Skeletal muscle tissue (tissue), 4 donors: Measurements from ENCODE around the gene GFPT1. TPM values are rescaled to one million over a fixed set of nuclear protein-coding genes. Genes with fewer than 3 reads are reported as not detected.

Experiments
- H3K27ac ChIP-seq: one replicate; pipeline ENCODE4 v1.7.0; 2013; ENCODE audit warnings: mild to moderate bottlenecking, low read depth, low read length, inconsistent platforms
- H3K27me3 ChIP-seq, 3 donors: one replicate each; pipeline ENCODE4 v1.7.0; 2013; ENCODE audit warnings: low read length in 3 of 3; ENCODE audit not compliant: control insufficient read depth in 3 of 3, insufficient read depth in 3 of 3
- H3K36me3 ChIP-seq, 3 donors: one replicate each; pipeline ENCODE4 v1.7.0; 2013; ENCODE audit warnings: low read length in 3 of 3; ENCODE audit not compliant: control insufficient read depth in 3 of 3, insufficient read depth in 3 of 3
- H3K4me1 ChIP-seq, 3 donors: one replicate each; pipeline ENCODE4 v1.7.0; 2013; ENCODE audit warnings: low read length in 3 of 3, mild to moderate bottlenecking in 3 of 3; ENCODE audit not compliant: control insufficient read depth in 3 of 3, insufficient read depth in 3 of 3
- H3K4me3 ChIP-seq, 3 donors: one replicate each; pipeline ENCODE4 v1.7.0; 2013; ENCODE audit warnings: low read length in 3 of 3
- H3K9ac ChIP-seq, 3 donors: one replicate each; pipeline ENCODE4 v1.7.0; 2013; ENCODE audit warnings: low read length in 3 of 3, mild to moderate bottlenecking in 3 of 3, moderate library complexity in 2 of 3, low read depth in 1 of 3
- H3K9me3 ChIP-seq, 3 donors: one replicate each; pipeline ENCODE4 v1.7.0; 2013; ENCODE audit warnings: low read length in 3 of 3; ENCODE audit not compliant: control insufficient read depth in 3 of 3
- total RNA-seq: library from RNA; depleted of rRNA; stranded (reverse); fragments of >200 nt; gene quantifications from one replicate; pipeline ENCODE4 v1.2.3, GENCODE V29; 2014
- donor health status: Osteomylitis.

The GFPT1 gene
- total RNA-seq, 1 donor from 2014 or later: 30.8 TPM

GRCh38 chr2:69340101-69340775, 46.8 kb downstream of the GFPT1 start:
- Histone ChIP-seq H3K27ac (no peak overlapping the region), H3K9me3 (no peaks in the 10 kb centered on the region), H3K27me3 (no peaks in the 10 kb centered on the region), H3K4me1 (no peaks in the 10 kb centered on the region), H3K36me3 (peaks cover 25 to 49% (median 45%) of the 10 kb centered on the region in 3 donors), H3K4me3 (no peak overlapping the region), H3K9ac (no peak overlapping the region)

GRCh38 chr2:69335311-69335710, 51.7 kb downstream of the GFPT1 start:
- Histone ChIP-seq H3K9ac (no peak overlapping the region), H3K4me1 (no peaks in the 10 kb centered on the region), H3K9me3 (no peaks in the 10 kb centered on the region), H3K27ac (no peak overlapping the region), H3K36me3 (peaks cover 3 to 17% (median 14%) of the 10 kb centered on the region in 3 donors), H3K4me3 (no peak overlapping the region), H3K27me3 (no peaks in the 10 kb centered on the region)

GRCh38 chr2:69333352-69333751, 53.7 kb downstream of the GFPT1 start:
- H3K36me3 ChIP-seq: peaks cover 9 to 25% (median 25%) of the 10 kb centered on the region in 3 donors
- H3K27ac ChIP-seq: no peak overlapping the region
- H3K9me3 ChIP-seq: no peaks in the 10 kb centered on the region
- H3K9ac ChIP-seq: no peak overlapping the region
- no peak overlapping the region for H3K4me3 ChIP-seq
- H3K27me3 ChIP-seq: no peaks in the 10 kb centered on the region
- H3K4me1 ChIP-seq: no peaks in the 10 kb centered on the region

DNA sequence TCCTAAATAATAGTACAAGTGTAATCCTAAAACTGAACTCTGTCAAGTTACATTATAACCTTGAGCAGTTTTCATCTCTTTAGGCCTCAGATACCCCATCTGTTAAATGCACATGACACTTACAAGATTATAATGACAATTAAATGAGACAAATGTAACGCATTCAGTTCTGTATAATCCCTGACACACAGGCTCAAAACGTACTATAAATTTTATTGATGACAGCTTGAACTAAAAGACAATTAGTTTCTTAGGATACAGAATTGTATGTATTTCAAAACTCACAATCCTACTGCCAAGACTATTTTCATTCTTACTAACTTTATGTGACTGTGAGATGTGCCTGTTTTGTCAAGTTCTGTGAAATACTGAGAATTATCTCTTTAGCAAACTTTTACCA, 56.2 kb downstream of the GFPT1 start:
- Histone ChIP-seq H3K36me3 (peaks cover 13 to 36% (median 26%) of the 10 kb centered on the region in 3 donors), H3K9ac (no peak overlapping the region), H3K27me3 (no peaks in the 10 kb centered on the region), H3K27ac (no peak overlapping the region), H3K9me3 (no peaks in the 10 kb centered on the region), H3K4me3 (no peak overlapping the region), H3K4me1 (no peaks in the 10 kb centered on the region)

GRCh38 chr2:69322631-69323030, 64.4 kb downstream of the GFPT1 start:
- no peak overlapping the region for H3K9ac ChIP-seq
- H3K4me3 ChIP-seq: no peak overlapping the region
- no peaks in the 10 kb centered on the region for H3K27me3 ChIP-seq
- H3K36me3 ChIP-seq: peaks cover 7 to 20% (median 19%) of the 10 kb centered on the region in 3 donors
- no peak overlapping the region for H3K27ac ChIP-seq
- no peaks in the 10 kb centered on the region for H3K9me3 ChIP-seq
- H3K4me1 ChIP-seq: peaks cover 0 to 5% (median 0%) of the 10 kb centered on the region in 3 donors

DNA sequence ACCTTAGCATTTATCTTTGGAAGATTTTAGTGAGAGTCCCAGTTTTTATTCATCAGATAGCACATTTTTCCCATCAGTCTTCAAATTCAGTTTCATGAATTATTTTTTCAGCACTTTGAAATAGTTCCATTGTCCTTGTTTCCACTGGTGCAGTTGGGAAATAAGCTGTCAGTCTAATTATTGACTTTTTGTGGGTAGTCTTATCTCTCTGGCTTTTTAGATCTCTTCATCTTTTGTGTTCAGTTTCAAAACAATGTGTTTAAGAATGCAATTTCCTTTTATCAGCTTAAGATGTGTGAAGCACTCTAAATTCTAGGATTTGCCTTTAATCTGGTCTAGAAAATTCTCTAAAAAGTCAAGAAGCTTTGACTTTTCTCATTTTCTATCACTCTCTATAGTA, 70.5 kb downstream of the GFPT1 start:
- no peak overlapping the region for H3K4me3 ChIP-seq
- H3K9me3 ChIP-seq: peaks cover 0 to 2% (median 2%) of the 10 kb centered on the region in 3 donors
- peaks cover 0 to 5% (median 0%) of the 10 kb centered on the region in 3 donors for H3K4me1 ChIP-seq
- peaks cover 0 to 7% (median 0%) of the 10 kb centered on the region in 3 donors for H3K36me3 ChIP-seq
- H3K9ac ChIP-seq: no peak overlapping the region
- H3K27me3 ChIP-seq: no peaks in the 10 kb centered on the region
- H3K27ac ChIP-seq: no peak overlapping the region

GRCh38 chr2:69315160-69315761, 71.8 kb downstream of the GFPT1 start:
- H3K27me3 ChIP-seq: no peaks in the 10 kb centered on the region
- peaks cover 4% of the 10 kb centered on the region in 3 donors for H3K4me1 ChIP-seq
- no peak overlapping the region for H3K4me3 ChIP-seq
- H3K27ac ChIP-seq: no peak overlapping the region
- peaks cover 0 to 2% (median 2%) of the 10 kb centered on the region in 3 donors for H3K9me3 ChIP-seq
- peaks cover 0 to 7% (median 0%) of the 10 kb centered on the region in 3 donors for H3K36me3 ChIP-seq
- H3K9ac ChIP-seq: no peak overlapping the region

GRCh38 chr2:69311024-69311416, 76.0 kb downstream of the GFPT1 start:
- H3K4me1 ChIP-seq: peaks cover 34 to 38% (median 35%) of the 10 kb centered on the region in 3 donors
- peaks cover 0 to 2% (median 2%) of the 10 kb centered on the region in 3 donors for H3K9me3 ChIP-seq
- no peak overlapping the region for H3K9ac ChIP-seq
- no peak overlapping the region for H3K27ac ChIP-seq
- peaks cover 0 to 15% (median 8%) of the 10 kb centered on the region in 3 donors for H3K27me3 ChIP-seq
- peaks cover 0 to 7% (median 0%) of the 10 kb centered on the region in 3 donors for H3K36me3 ChIP-seq
- no peak overlapping the region for H3K4me3 ChIP-seq

- H3K27ac ChIP-seq: peak overlapping the region; percentile 80
- H3K9ac ChIP-seq: peak overlapping the region in 2 of 3 donors; percentile 57 to 61
- peaks cover 0 to 2% (median under 1%) of the 10 kb centered on the region in 3 donors for H3K9me3 ChIP-seq
- peaks cover 0 to 19% (median 12%) of the 10 kb centered on the region in 3 donors for H3K27me3 ChIP-seq
- peaks cover 37 to 40% (median 39%) of the 10 kb centered on the region in 3 donors for H3K4me1 ChIP-seq
- peaks cover 0 to 7% (median 0%) of the 10 kb centered on the region in 3 donors for H3K36me3 ChIP-seq
- H3K4me3 ChIP-seq: no peak overlapping the region
These were observed 76.7 kb downstream of the GFPT1 start for GRCh38 chr2:69310111-69311023.
